ENCODE results near the gene ABLIM3.

ABLIM3 gene

DNA sequence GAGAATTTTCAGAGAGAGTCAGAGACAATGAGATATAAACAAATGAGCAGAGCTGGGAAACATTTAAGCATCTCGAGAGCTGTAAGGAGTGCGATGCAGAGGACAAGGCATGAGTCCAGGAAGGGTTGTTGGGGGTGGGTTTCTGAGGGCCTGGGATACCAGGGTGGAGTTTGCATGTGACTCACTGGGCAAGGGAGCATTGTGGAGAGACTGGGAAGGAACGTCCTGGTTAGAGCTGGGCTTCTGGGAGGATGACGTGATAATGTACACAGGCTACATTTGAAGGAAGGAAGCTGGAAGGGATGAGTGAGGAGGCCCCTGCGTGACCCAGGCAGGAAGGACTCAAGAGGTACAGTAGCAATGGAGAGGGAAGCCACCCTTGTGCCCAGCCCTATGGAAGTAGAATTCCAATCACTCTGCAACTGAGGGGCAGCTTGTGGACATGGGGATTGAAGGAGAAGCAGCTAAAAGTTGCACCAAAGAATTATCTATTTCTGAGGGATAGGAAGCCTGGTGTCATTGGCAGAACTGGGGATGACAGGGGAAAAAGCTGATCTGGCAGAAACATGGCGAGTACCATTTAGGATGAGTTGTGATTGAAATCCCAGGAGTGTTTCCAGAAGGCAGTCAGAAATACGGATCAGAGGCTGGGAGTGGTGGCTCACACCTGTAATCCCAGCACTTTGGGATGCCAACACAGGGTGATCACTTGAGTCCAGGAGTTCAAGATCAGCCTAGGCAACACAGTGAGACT is 71.1 kb downstream of the ABLIM3 start:
- CTCF ChIA-PET: interaction anchor here (0.8 kb wide), 1 partner anchor 12 kb away, joined by 3 read pairs; no protein-coding TSS in a partner anchor
- TF ChIP-seq SP1 (IDR thresholded peaks at IDR 0.05): no peak
- POLR2A ChIA-PET: no interaction called here
- no peak for DNase-seq (ENCODE audit: extremely low spot score)

DNA sequence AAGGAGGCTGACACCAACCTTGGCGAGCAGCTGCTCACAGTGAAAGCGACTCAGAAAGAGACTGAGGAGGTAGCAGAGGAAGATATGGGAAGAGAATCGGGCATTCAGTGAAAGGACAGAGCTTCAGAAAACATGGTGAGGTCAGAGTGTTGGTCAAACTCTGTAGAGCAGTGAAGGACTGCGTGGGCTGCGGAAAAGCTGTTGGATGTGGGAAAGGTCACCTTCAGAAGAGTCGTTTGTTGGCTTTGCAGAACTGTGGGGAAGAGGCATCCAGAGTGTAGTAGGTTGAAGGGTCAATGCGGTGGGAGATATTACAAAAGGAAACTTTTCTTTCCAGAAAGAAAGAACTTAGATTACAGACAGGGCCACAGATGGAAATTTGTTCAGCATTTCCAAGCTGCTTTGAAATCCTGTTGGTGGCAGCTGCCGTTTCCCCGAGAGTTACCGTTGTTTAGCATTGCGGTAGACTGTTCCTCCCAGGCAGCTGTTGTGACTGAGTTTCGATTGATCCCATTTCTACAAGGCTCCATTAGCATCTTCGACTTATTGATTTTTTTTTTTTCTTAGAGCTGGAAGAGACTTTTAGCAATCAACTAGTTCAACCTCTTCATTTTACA is 72.1 kb downstream of the ABLIM3 start:
- DNase-seq (ENCODE audit: extremely low spot score): no peak
- ChIA-PET CTCF (interaction anchor here (0.6 to 1.0 kb wide), 4 partner anchors 9 to 1467 kb away, joined by 3 to 4 read pairs (median 4); no protein-coding TSS in a partner anchor), POLR2A (no interaction called here)
- no peak for TF ChIP-seq CTBP1 (IDR thresholded peaks at IDR 0.05; ENCODE audit: borderline replicate concordance)
- TF ChIP-seq L3MBTL2 (conservative IDR thresholded peaks at IDR 0.05): no peak
- no peak for TF ChIP-seq ELF4 (IDR thresholded peaks at IDR 0.05)
- TF ChIP-seq TARDBP (IDR thresholded peaks at IDR 0.05): no peak
- TF ChIP-seq, protein P1, sequence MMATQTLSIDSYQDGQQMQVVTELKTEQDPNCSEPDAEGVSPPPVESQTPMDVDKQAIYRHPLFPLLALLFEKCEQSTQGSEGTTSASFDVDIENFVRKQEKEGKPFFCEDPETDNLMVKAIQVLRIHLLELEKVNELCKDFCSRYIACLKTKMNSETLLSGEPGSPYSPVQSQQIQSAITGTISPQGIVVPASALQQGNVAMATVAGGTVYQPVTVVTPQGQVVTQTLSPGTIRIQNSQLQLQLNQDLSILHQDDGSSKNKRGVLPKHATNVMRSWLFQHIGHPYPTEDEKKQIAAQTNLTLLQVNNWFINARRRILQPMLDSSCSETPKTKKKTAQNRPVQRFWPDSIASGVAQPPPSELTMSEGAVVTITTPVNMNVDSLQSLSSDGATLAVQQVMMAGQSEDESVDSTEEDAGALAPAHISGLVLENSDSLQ (IDR thresholded peaks at IDR 0.05): no peak
- TF ChIP-seq FOXM1 (IDR thresholded peaks at IDR 0.05; ENCODE audit: borderline replicate concordance): no peak

DNA sequence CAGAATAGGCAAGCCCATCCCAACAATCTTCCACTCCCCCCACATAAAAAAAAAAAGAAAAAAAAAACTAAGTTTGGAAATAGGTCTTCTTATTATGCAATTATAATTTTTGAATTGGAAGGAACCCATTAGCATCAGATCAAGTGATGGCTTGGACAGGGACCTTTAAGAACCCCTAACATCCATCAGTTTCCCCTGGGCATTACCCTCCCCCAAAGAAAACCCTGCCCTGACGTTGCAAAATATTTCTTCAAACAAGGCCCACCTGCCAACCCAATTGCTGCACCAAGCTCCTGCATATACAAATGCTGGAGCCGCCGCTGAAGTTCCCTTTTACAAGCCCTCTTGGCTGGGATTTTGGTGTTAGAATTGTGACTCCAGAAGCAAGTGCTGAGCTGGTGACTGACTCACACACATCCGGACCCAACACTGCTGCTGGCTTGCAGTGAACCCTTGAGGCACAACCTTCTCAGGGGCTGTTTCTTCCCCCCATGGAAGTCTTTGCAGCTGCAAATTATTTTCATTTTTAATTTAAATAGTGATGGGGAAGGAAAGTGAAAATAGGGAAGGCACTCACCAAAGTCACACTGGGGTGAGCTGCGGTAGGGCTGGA is 74.3 kb downstream of the ABLIM3 start:
- DNase-seq (ENCODE audit: extremely low spot score): no peak
- TF ChIP-seq NFRKB (IDR thresholded peaks at IDR 0.05) (no peak), L3MBTL2 (conservative IDR thresholded peaks at IDR 0.05) (no peak), CTBP1 (IDR thresholded peaks at IDR 0.05; ENCODE audit: borderline replicate concordance) (no peak), BHLHE40 (IDR thresholded peaks at IDR 0.05; ENCODE audit: borderline replicate concordance) (no peak), HDGF (IDR thresholded peaks at IDR 0.05; ENCODE audit: borderline replicate concordance) (no peak), TARDBP (IDR thresholded peaks at IDR 0.05) (no peak), ZNF384 (IDR thresholded peaks at IDR 0.05) (no peak), FOXM1 (IDR thresholded peaks at IDR 0.05; ENCODE audit: borderline replicate concordance) (no peak), FOXK2 (IDR thresholded peaks at IDR 0.05) (no peak), SP1 (IDR thresholded peaks at IDR 0.05) (no peak), SUZ12 (IDR thresholded peaks at IDR 0.05) (no peak), ARNT (IDR thresholded peaks at IDR 0.05) (no peak), ELF4 (IDR thresholded peaks at IDR 0.05) (no peak), LEF1 (IDR thresholded peaks at IDR 0.05; ENCODE audit: borderline replicate concordance) (no peak), FOXA1 (IDR thresholded peaks at IDR 0.05) (no peak)
- TF ChIP-seq, protein P1 (IDR thresholded peaks at IDR 0.05): no peak
- ChIA-PET POLR2A (no interaction called here), CTCF (no interaction called here)

DNA sequence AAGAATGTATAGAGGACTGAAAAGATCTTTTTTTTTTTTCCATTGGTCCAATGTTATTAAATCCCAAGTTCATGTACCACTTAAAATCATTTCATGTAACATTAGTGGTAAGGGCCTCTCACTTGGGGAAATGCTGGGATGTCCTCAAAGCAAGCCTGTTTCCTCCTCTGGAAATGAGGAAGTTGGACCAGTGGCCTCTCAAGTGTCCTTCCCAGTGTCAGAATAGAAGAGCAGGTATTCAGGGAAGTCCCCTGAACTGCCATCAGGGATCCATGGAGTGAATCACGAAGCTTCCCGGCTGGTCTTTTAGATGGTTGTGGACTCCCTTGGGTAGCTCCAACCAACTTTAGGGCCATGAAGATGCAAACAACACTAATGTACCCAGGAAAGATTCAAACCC is 75.2 kb downstream of the ABLIM3 start:
- no peak for DNase-seq (ENCODE audit: extremely low spot score)
- ChIA-PET CTCF (no interaction called here), POLR2A (no interaction called here)
- TF ChIP-seq FOXM1 (IDR thresholded peaks at IDR 0.05; ENCODE audit: borderline replicate concordance) (no peak), HDGF (IDR thresholded peaks at IDR 0.05; ENCODE audit: borderline replicate concordance) (no peak), ARNT (IDR thresholded peaks at IDR 0.05) (no peak), LEF1 (IDR thresholded peaks at IDR 0.05; ENCODE audit: borderline replicate concordance) (no peak), ELF4 (IDR thresholded peaks at IDR 0.05) (no peak)

DNA sequence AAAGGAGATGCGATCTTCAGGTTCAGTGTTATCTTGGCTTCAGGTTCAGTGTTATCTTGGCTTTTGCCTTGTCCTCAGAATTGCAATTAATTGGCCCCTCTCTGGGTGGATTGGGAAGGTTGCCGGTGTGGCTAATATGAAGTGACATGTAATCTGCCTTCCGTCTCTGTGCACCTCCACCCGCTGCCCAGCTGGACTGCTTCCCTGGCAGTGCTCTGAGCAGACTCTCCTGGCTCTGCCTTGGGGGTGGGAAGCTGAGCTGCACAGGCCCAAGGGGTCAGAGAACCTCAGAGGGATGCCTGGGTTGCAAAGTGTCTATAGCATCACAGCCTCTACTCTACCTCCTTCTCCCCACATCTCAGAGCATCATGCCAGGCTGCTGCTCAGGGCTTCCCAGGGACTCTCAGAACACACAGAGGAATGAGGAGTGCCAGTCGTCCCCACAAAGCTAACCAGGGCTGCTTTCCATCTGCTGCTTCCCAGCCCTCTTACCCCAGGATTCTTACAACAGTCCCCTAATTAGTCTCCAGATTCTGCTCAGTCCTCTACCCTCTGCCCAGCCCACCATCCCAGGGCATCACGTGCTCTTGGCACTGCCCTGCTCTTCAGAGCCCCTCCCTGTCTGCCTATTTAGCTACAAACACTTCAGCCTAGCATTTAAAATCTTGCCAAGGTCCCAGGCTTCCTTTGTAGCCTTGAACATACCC is 76.0 kb downstream of the ABLIM3 start:
- DNase-seq (ENCODE audit: extremely low spot score): no peak
- POLR2A ChIA-PET: no interaction called here
- TF ChIP-seq L3MBTL2 (conservative IDR thresholded peaks at IDR 0.05): no peak
- CTCF ChIA-PET: interaction anchor here (0.6 kb wide), 1 partner anchor 22 kb away, joined by 3 read pairs; no protein-coding TSS in a partner anchor

DNA sequence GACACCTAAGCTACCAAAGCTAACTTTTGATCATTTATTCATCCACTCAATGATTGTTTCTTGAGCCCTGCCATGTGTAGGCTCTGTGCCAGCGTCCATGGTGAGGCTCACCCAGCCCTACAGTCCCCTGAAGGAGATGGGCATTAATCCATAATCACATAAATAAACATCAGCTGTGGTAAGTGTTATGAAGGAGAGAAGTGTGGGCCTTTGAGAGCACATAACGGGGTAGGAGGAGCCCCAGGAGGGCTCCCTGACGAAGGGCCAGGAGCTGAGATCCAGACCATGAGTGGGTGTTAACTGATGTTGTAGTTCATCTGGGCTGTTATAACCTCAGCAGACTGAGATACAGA is 76.5 kb downstream of the ABLIM3 start:
- ChIA-PET CTCF (interaction anchor here (0.6 kb wide), 1 partner anchor 22 kb away, joined by 3 read pairs; no protein-coding TSS in a partner anchor), POLR2A (no interaction called here)
- DNase-seq (ENCODE audit: extremely low spot score): no peak
- TF ChIP-seq L3MBTL2 (conservative IDR thresholded peaks at IDR 0.05) (no peak), SUZ12 (IDR thresholded peaks at IDR 0.05) (no peak), FOXK2 (IDR thresholded peaks at IDR 0.05) (no peak), FOXM1 (IDR thresholded peaks at IDR 0.05; ENCODE audit: borderline replicate concordance) (no peak), LEF1 (IDR thresholded peaks at IDR 0.05; ENCODE audit: borderline replicate concordance) (no peak), NFRKB (IDR thresholded peaks at IDR 0.05) (no peak), HDGF (IDR thresholded peaks at IDR 0.05; ENCODE audit: borderline replicate concordance) (no peak), ZNF384 (IDR thresholded peaks at IDR 0.05) (no peak), SP1 (IDR thresholded peaks at IDR 0.05) (no peak), TARDBP (IDR thresholded peaks at IDR 0.05) (no peak)
- TF ChIP-seq, protein P1 (IDR thresholded peaks at IDR 0.05): no peak
